SK-N-SH (cell line): Measurements from ENCODE around the gene TTC22.

Experiments used
- CTCF ChIP-seq: fragments of 200-600 bp; sonication (generic); IDR thresholded peaks from 2 replicates; pipeline ENCODE4 v1.6.1; 2017; ENCODE audit warnings: antibody characterized with exemption, mild to moderate bottlenecking, moderate library complexity
- ELF1 ChIP-seq: IDR thresholded peaks from 2 replicates; pipeline ENCODE4 v1.4.0; 2012
- EP300 ChIP-seq, 2 experiments: IDR thresholded peaks; 2 replicates each; pipeline versions ENCODE4 v1.4.0 to v1.6.1; 2012; ENCODE audit warnings: borderline replicate concordance in 1 of 2, low read depth in 1 of 2, low read length in 1 of 2
- NFIC ChIP-seq: IDR thresholded peaks from 2 replicates; pipeline ENCODE4 v1.4.0; 2012; ENCODE audit warnings: borderline replicate concordance
- RAD21 ChIP-seq: IDR thresholded peaks from 2 replicates; pipeline ENCODE4 v1.6.1; 2012; ENCODE audit warnings: mild to moderate bottlenecking, low read length
- RCOR1 ChIP-seq: fragments of 150-350 bp; IDR thresholded peaks from 2 replicates; pipeline ENCODE4 v1.6.1; 2017; ENCODE audit warnings: antibody characterized with exemption, low read length
- SMC3 ChIP-seq: IDR thresholded peaks from 2 replicates; pipeline ENCODE4 v1.6.1; 2012; ENCODE audit warnings: low read depth, low read length, improper control_type of control experiment

- TF ChIP-seq SMC3 (no peak), ELF1 (no peak), RCOR1 (no peak), CTCF (no peak), NFIC (no peak), EP300 (IDR thresholded peaks at IDR 0.05; ENCODE audit: borderline replicate concordance in 1 of 2, low read depth in 1 of 2, low read length in 1 of 2) (no peak), RAD21 (no peak)
Measured at GRCh38 chr1:54816130-54816529, 15.0 kb upstream of the TTC22 start.
